ENCODE results near the gene GMDS. TPM values are rescaled to one million over a fixed set of nuclear protein-coding genes. Genes with fewer than 3 reads are reported as not detected.

Gene GMDS
- total RNA-seq, 3 donors from 2014 or later (not counting 1 experiment from before 2014, with no cell fraction given) = 23.6 to 31.0 (median 26.4) TPM

DNA sequence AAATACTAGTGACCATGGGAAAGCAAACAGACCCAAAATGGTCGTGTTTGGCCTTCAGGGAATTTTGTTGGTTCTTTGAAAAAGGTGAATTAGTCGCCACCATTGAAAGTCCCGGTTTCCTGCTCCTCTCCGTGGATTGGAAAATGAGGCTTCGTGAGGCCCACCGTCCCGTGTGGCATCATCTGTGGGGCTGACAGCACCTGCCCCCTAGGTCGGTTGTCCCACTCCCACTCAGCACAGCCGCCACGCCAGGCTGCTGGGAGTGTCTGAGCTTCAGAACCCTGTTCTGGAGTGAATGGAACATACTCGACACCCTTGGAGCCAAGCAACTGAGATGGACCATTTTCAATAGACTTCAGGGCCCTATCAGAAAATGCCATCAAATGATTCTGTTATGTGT is 668.7 kb downstream of the GMDS start:
- H3K27me3 Mint-ChIP-seq (ENCODE audit: low read depth in 2 of 2) = peaks cover 0 to 7% of the 10 kb centered on the region in 2 donors
- TF ChIP-seq, protein P1, sequence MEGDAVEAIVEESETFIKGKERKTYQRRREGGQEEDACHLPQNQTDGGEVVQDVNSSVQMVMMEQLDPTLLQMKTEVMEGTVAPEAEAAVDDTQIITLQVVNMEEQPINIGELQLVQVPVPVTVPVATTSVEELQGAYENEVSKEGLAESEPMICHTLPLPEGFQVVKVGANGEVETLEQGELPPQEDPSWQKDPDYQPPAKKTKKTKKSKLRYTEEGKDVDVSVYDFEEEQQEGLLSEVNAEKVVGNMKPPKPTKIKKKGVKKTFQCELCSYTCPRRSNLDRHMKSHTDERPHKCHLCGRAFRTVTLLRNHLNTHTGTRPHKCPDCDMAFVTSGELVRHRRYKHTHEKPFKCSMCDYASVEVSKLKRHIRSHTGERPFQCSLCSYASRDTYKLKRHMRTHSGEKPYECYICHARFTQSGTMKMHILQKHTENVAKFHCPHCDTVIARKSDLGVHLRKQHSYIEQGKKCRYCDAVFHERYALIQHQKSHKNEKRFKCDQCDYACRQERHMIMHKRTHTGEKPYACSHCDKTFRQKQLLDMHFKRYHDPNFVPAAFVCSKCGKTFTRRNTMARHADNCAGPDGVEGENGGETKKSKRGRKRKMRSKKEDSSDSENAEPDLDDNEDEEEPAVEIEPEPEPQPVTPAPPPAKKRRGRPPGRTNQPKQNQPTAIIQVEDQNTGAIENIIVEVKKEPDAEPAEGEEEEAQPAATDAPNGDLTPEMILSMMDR (IDR thresholded peaks at IDR 0.05) = no peak
- ATAC-seq = no peak
- H3K27ac Mint-ChIP-seq = no peak overlapping the region
- H3K4me3 ChIP-seq (ENCODE audit: low read length) = no peak overlapping the region
- no peak overlapping the region for H3K4me3 Mint-ChIP-seq
- peaks cover 0 to 4% of the 10 kb centered on the region in 2 donors for H3K9me3 Mint-ChIP-seq
- H3K27ac ChIP-seq (ENCODE audit: low read length) = no peak overlapping the region
- H3K4me1 ChIP-seq (ENCODE audit: control insufficient read depth, insufficient read depth, low read length) = no peaks in the 10 kb centered on the region
- H3K36me3 ChIP-seq (ENCODE audit: control insufficient read depth, insufficient read depth, low read length) = no peaks in the 10 kb centered on the region
- no peaks in the 10 kb centered on the region for H3K27me3 ChIP-seq (ENCODE audit: control insufficient read depth, insufficient read depth, low read length)
- H3K9me3 ChIP-seq (ENCODE audit: control insufficient read depth, insufficient read depth, low read length) = no peaks in the 10 kb centered on the region
- H3K4me1 Mint-ChIP-seq = no peaks in the 10 kb centered on the region
- WGBS (ENCODE audit: insufficient coverage) = 89% methylated on average over 11 of the region's 11 CpGs
- no peak for DNase-seq
- intact Hi-C loops (cut with micrococcal nuclease) = no loop called here
- peaks cover 9% of the 10 kb centered on the region for H3K36me3 Mint-ChIP-seq

DNA sequence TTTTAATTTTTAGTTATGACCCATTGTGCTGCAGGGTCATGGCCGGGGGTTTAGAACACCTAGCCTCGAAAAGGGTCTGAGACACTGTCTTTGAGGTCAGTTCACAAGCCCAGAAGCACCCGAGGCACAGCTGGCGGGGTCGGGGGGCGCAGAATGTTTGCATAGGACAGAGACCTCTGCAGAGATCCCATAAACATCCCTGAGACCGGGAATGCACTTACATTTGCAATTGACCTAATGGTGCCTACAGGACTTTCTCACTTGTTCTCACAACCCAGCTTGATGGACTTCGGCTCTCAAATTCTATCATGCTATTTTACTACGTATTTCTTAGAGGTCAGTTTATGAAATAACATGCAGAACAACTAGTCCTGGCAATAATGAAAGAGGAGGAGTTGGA is 669.2 kb downstream of the GMDS start:
- Histone ChIP-seq H3K4me1 (ENCODE audit: control insufficient read depth, insufficient read depth, low read length) (no peaks in the 10 kb centered on the region), H3K36me3 (ENCODE audit: control insufficient read depth, insufficient read depth, low read length) (no peaks in the 10 kb centered on the region), H3K4me3 (ENCODE audit: low read length) (no peak overlapping the region), H3K27ac (ENCODE audit: low read length) (no peak overlapping the region), H3K27me3 (ENCODE audit: control insufficient read depth, insufficient read depth, low read length) (no peaks in the 10 kb centered on the region), H3K9me3 (ENCODE audit: control insufficient read depth, insufficient read depth, low read length) (peaks cover 2% of the 10 kb centered on the region)
- Mint-ChIP-seq H3K4me1 (no peaks in the 10 kb centered on the region), H3K27me3 (ENCODE audit: low read depth in 2 of 2) (peaks cover 0 to 9% of the 10 kb centered on the region in 2 donors), H3K27ac (no peak overlapping the region), H3K36me3 (peaks cover 14% of the 10 kb centered on the region), H3K9me3 (peaks cover 0 to 9% of the 10 kb centered on the region in 2 donors), H3K4me3 (no peak overlapping the region)
- intact Hi-C loops (cut with micrococcal nuclease) = no loop called here
- 85% methylated on average over 7 of the region's 9 CpGs for WGBS (ENCODE audit: insufficient coverage)
- no peak for ATAC-seq
- TF ChIP-seq, protein P1 (IDR thresholded peaks at IDR 0.05) = no peak
- no peak for DNase-seq

DNA sequence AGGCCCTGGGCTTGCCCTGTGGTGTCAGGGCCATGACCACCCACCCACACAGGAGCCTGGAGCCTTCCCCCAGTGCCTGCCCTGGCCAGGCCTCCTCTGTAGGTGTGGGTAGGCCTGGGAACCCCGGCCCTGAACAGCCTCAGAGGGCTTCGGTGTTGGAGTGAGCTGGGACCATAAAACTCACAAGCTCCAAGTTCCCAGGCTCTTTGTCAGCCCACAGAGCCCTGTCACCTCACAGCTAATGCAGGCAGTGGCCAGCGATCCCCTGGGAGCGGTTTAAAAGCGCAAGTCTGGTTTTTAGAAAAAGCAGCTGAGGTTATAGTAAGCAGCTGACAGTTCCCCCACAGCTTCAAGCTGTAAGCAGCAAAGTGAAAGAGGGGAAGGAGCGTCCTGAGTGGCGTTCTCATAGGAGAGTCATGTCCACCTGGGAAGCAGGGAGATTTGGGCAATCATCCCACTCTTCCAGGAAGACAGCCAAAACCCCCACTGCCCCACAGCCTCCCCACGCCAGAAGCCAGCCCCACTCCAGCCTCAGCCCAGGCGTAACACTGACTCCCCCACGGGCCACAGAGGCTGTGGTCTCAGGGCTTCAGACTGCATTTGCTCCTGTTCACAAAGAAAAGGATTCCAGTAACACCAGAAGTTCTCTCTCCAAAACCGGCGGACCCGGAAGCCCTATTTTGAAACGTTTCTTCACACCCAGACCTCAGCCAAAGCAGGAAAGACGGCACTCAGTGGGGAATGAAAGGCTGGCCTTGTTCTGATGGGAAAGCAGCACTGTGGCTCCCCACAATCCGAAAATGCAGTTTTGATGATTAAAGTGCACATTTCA is 670.0 kb downstream of the GMDS start:
- Histone ChIP-seq H3K36me3 (ENCODE audit: control insufficient read depth, insufficient read depth, low read length) (no peaks in the 10 kb centered on the region), H3K9me3 (ENCODE audit: control insufficient read depth, insufficient read depth, low read length) (peaks cover 2% of the 10 kb centered on the region), H3K4me3 (ENCODE audit: low read length) (no peak overlapping the region), H3K27ac (ENCODE audit: low read length) (no peak overlapping the region), H3K27me3 (ENCODE audit: control insufficient read depth, insufficient read depth, low read length) (no peaks in the 10 kb centered on the region), H3K4me1 (ENCODE audit: control insufficient read depth, insufficient read depth, low read length) (no peaks in the 10 kb centered on the region)
- intact Hi-C loops (cut with micrococcal nuclease) = no loop called here
- Mint-ChIP-seq H3K4me3 (no peak overlapping the region), H3K27ac (no peak overlapping the region), H3K36me3 (peaks cover 22% of the 10 kb centered on the region), H3K4me1 (no peaks in the 10 kb centered on the region), H3K9me3 (peaks cover 2 to 14% of the 10 kb centered on the region in 2 donors), H3K27me3 (ENCODE audit: low read depth in 2 of 2) (peaks cover 0 to 12% of the 10 kb centered on the region in 2 donors)
- DNase-seq = no peak
- ATAC-seq = no peak
- TF ChIP-seq, protein P1 (IDR thresholded peaks at IDR 0.05) = no peak
- 75% methylated on average over 16 of the region's 16 CpGs for WGBS (ENCODE audit: insufficient coverage)

DNA sequence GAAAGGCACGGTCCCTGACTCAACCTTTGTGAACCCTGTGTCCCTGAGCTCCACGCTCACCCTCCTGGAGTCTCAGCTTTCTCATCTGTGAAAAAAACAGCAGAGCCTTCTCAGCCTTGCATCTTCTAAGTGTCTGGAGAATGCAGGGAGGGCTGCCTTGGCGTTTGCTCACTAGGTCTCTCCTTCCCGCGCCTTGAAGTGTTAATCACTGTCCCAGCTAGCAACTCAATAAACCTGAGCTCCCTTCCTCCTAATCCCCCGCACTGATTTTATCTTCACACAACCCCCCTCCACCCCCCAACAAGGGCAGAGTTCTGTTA is 670.6 kb downstream of the GMDS start:
- no peaks in the 10 kb centered on the region for H3K4me1 Mint-ChIP-seq

More for the DNA sequence above, 670.6 kb downstream of the GMDS start:
- H3K27ac Mint-ChIP-seq = no peak overlapping the region
- TF ChIP-seq, protein P1 (IDR thresholded peaks at IDR 0.05) = no peak
- intact Hi-C loops (cut with micrococcal nuclease) = no loop called here
- WGBS (ENCODE audit: insufficient coverage) = 83% methylated on average over 6 of the region's 6 CpGs
- Histone ChIP-seq H3K27me3 (ENCODE audit: control insufficient read depth, insufficient read depth, low read length) (no peaks in the 10 kb centered on the region), H3K4me3 (ENCODE audit: low read length) (no peak overlapping the region), H3K36me3 (ENCODE audit: control insufficient read depth, insufficient read depth, low read length) (no peaks in the 10 kb centered on the region), H3K9me3 (ENCODE audit: control insufficient read depth, insufficient read depth, low read length) (peaks cover 2% of the 10 kb centered on the region), H3K27ac (ENCODE audit: low read length) (no peak overlapping the region), H3K4me1 (ENCODE audit: control insufficient read depth, insufficient read depth, low read length) (no peaks in the 10 kb centered on the region)
- no peak for ATAC-seq
- peaks cover 2 to 14% of the 10 kb centered on the region in 2 donors for H3K9me3 Mint-ChIP-seq
- no peak overlapping the region for H3K4me3 Mint-ChIP-seq
- H3K27me3 Mint-ChIP-seq (ENCODE audit: low read depth in 2 of 2) = peaks cover 0 to 12% of the 10 kb centered on the region in 2 donors
- H3K36me3 Mint-ChIP-seq = peaks cover 25% of the 10 kb centered on the region
- DNase-seq = no peak
